ENCODE measurements around the gene EPHA1.

Gene EPHA1

GRCh38 chr7:143351060-143351459 lies 57.6 kb downstream of the EPHA1 start:
- Histone ChIP-seq H4K20me1 (ENCODE audit: insufficient read depth, low read length, poor library complexity, severe bottlenecking) (no peaks in the 10 kb centered on the region), H3K9me2 (replicated peaks; ENCODE audit: low read depth, low read length) (no peaks in the 10 kb centered on the region)

DNA sequence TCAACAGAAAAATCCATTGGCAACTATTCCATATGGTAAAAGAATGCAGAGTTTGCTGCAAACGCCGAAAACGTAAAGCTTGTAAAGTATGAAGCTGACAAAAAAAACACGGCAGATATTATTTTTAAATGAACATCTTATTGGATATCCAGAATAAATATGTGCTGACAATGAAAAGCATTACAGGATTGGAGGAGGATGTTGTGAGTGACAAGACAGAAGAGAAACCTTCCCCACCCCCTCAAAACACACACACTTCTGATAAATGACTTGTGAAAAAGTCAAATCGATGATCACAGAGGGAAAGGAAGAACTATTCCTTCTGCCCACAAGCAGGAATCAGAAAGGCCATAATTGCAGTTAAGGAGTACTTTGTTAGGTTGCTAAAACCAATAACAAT lies 60.7 kb downstream of the EPHA1 start:
- H3K4me3 ChIP-seq (ENCODE audit: low read length, poor library complexity, severe bottlenecking), result no peak overlapping the region
- H3K9ac ChIP-seq (ENCODE audit: low read depth, low read length, poor library complexity, severe bottlenecking), result no peak overlapping the region
- no peak overlapping the region for H2AFZ ChIP-seq (ENCODE audit: low read length)
- H3K9me3 ChIP-seq (ENCODE audit: insufficient read depth, low read depth, low read length), result no peaks in the 10 kb centered on the region
- no peaks in the 10 kb centered on the region for H3K9me2 ChIP-seq (replicated peaks; ENCODE audit: low read depth, low read length)
- H3K27me3 ChIP-seq (ENCODE audit: insufficient read depth, low read length, poor library complexity, severe bottlenecking), result no peaks in the 10 kb centered on the region
- no peaks in the 10 kb centered on the region for H3K79me2 ChIP-seq (ENCODE audit: insufficient read depth, low read length)
- H3K36me3 ChIP-seq (ENCODE audit: insufficient read depth, low read length), result no peaks in the 10 kb centered on the region
- no peaks in the 10 kb centered on the region for H3F3A ChIP-seq (ENCODE audit: low read depth)
- no peaks in the 10 kb centered on the region for H3K4me1 ChIP-seq (ENCODE audit: insufficient read depth, low read length, poor library complexity, severe bottlenecking)
- H3K4me2 ChIP-seq (ENCODE audit: low read depth, low read length, poor library complexity, severe bottlenecking), result no peak overlapping the region
- no peaks in the 10 kb centered on the region for H4K20me1 ChIP-seq (ENCODE audit: insufficient read depth, low read length, poor library complexity, severe bottlenecking)
- TF ChIP-seq, protein P1, sequence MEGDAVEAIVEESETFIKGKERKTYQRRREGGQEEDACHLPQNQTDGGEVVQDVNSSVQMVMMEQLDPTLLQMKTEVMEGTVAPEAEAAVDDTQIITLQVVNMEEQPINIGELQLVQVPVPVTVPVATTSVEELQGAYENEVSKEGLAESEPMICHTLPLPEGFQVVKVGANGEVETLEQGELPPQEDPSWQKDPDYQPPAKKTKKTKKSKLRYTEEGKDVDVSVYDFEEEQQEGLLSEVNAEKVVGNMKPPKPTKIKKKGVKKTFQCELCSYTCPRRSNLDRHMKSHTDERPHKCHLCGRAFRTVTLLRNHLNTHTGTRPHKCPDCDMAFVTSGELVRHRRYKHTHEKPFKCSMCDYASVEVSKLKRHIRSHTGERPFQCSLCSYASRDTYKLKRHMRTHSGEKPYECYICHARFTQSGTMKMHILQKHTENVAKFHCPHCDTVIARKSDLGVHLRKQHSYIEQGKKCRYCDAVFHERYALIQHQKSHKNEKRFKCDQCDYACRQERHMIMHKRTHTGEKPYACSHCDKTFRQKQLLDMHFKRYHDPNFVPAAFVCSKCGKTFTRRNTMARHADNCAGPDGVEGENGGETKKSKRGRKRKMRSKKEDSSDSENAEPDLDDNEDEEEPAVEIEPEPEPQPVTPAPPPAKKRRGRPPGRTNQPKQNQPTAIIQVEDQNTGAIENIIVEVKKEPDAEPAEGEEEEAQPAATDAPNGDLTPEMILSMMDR (conservative IDR thresholded peaks at IDR 0.05; ENCODE audit: low read length), result no peak
- TF ChIP-seq EZH2phosphoT487 (IDR thresholded peaks at IDR 0.05; ENCODE audit: borderline replicate concordance), result no peak

More at GRCh38 chr7:143351060-143351459, 57.6 kb downstream of the EPHA1 start:
- H3K9me3 ChIP-seq (ENCODE audit: insufficient read depth, low read depth, low read length), result no peaks in the 10 kb centered on the region
- no peak overlapping the region for H2AFZ ChIP-seq (ENCODE audit: low read length)
- H3K36me3 ChIP-seq (ENCODE audit: insufficient read depth, low read length), result no peaks in the 10 kb centered on the region
- no peaks in the 10 kb centered on the region for H3K4me1 ChIP-seq (ENCODE audit: insufficient read depth, low read length, poor library complexity, severe bottlenecking)
- no peak for TF ChIP-seq EZH2phosphoT487 (IDR thresholded peaks at IDR 0.05; ENCODE audit: borderline replicate concordance)
- TF ChIP-seq, protein P1 (conservative IDR thresholded peaks at IDR 0.05; ENCODE audit: low read length), result no peak
- no peaks in the 10 kb centered on the region for H3K79me2 ChIP-seq (ENCODE audit: insufficient read depth, low read length)
- H3K4me2 ChIP-seq (ENCODE audit: low read depth, low read length, poor library complexity, severe bottlenecking), result no peak overlapping the region
- no peak overlapping the region for H3K9ac ChIP-seq (ENCODE audit: low read depth, low read length, poor library complexity, severe bottlenecking)
- no peak overlapping the region for H3K4me3 ChIP-seq (ENCODE audit: low read length, poor library complexity, severe bottlenecking)
- H3K27me3 ChIP-seq (ENCODE audit: insufficient read depth, low read length, poor library complexity, severe bottlenecking), result no peaks in the 10 kb centered on the region
- no peaks in the 10 kb centered on the region for H3F3A ChIP-seq (ENCODE audit: low read depth)

DNA sequence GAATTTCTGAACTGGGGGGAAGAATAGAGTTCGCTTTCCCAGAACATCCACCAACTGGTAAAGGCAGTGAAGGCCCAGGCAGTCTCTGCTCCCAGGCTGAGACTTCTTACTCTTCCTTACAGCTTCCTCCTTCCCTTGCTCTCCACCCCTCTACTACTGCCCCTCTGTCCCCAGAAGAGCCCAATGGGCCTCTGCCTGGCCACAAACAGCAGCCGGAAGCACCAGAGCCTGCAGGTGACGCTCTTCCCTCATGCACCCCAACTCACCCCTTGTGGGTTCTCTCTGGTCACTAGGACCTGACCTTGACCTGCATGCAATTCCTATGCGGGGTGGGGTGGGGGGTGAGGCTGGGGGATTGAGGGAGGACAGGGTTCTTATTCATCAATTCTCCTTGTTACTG lies 62.6 kb downstream of the EPHA1 start:
- no peaks in the 10 kb centered on the region for H3K9me3 ChIP-seq (ENCODE audit: insufficient read depth, low read depth, low read length)

More for the DNA sequence above, 62.6 kb downstream of the EPHA1 start:
- H3F3A ChIP-seq (ENCODE audit: low read depth), result no peaks in the 10 kb centered on the region
- H3K9ac ChIP-seq (ENCODE audit: low read depth, low read length, poor library complexity, severe bottlenecking), result no peak overlapping the region
- no peaks in the 10 kb centered on the region for H3K27me3 ChIP-seq (ENCODE audit: insufficient read depth, low read length, poor library complexity, severe bottlenecking)
- no peak overlapping the region for H3K4me2 ChIP-seq (ENCODE audit: low read depth, low read length, poor library complexity, severe bottlenecking)
- no peak overlapping the region for H2AFZ ChIP-seq (ENCODE audit: low read length)
- no peak for TF ChIP-seq EZH2phosphoT487 (IDR thresholded peaks at IDR 0.05; ENCODE audit: borderline replicate concordance)
- TF ChIP-seq, protein P1 (conservative IDR thresholded peaks at IDR 0.05; ENCODE audit: low read length), result no peak; the same call in 1 of the 2 replicates
- no peaks in the 10 kb centered on the region for H4K20me1 ChIP-seq (ENCODE audit: insufficient read depth, low read length, poor library complexity, severe bottlenecking)
- H3K79me2 ChIP-seq (ENCODE audit: insufficient read depth, low read length), result no peaks in the 10 kb centered on the region
- no peaks in the 10 kb centered on the region for H3K36me3 ChIP-seq (ENCODE audit: insufficient read depth, low read length)
- H3K4me3 ChIP-seq (ENCODE audit: low read length, poor library complexity, severe bottlenecking), result no peak overlapping the region
- H3K4me1 ChIP-seq (ENCODE audit: insufficient read depth, low read length, poor library complexity, severe bottlenecking), result no peaks in the 10 kb centered on the region
- H3K9me2 ChIP-seq (replicated peaks; ENCODE audit: low read depth, low read length), result no peaks in the 10 kb centered on the region
